HG03175 (cell line): ENCODE data around the gene HMOX2.

Experiments used
- ATAC-seq: cut with Tn5 transposase; IDR thresholded peaks from one replicate; pipeline ENCODE4 v1.9.1; 2021; ENCODE audit warnings: mild to moderate bottlenecking, moderate library complexity; ENCODE audit not compliant: unreplicated experiment

The HMOX2 gene

DNA sequence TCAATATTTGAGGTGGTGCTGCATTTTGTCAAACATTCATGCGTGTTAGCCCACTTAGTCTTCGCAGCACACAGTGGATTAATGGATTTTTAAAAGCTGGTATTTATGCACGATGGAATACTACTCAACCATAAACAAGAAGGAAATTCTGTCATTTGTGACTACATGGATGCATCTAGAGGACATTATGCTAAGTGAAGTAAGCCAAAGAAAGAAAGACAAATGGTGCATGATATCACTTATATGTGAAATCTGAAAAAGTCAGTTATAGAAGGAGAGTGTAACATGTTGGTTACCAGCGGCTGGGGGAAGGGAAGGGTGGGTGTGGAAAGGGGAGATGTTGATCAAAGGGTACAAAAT is 23.0 kb downstream of the HMOX2 start:
- ATAC-seq = no peak

DNA sequence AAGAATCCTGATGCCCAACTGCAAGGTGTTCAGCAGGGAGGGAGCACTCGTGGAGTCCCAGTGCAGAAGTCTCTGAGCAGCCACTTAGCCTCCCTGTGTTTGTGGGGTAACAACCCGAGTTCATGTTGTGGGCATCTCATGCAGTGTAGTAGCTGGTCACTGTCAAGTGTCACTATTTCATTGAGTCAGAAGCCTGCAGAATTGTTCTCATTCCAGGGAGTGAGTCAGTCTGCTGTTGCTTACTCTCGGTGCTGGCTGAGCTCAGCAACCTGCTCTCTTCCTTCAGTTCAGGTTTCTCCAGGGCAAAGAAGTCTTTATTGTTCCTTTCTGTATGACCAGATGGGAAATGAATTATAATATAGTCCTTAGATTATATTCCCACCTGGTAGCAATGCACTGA is 24.1 kb downstream of the HMOX2 start:
- no peak for ATAC-seq

DNA sequence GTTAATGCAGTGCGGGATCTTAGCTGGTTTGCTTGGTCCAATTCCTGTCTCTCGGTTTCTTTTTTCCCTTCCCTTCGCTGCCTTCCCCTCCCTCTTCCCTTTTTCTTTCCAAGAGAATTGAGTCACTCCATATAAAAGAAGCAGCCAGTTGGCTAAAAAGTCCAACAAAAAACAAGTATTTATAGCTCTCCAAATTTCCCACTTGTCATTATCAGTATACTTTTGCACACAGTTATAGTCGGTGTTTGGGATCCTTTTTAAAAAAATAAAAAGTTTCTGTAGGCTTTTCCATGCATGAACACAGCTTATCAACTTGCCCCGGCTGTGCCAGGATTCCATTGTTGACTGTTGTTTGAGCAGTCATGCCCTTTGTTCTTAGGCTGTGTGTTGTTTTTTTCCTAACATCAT is 24.9 kb downstream of the HMOX2 start:
- no peak for ATAC-seq

DNA sequence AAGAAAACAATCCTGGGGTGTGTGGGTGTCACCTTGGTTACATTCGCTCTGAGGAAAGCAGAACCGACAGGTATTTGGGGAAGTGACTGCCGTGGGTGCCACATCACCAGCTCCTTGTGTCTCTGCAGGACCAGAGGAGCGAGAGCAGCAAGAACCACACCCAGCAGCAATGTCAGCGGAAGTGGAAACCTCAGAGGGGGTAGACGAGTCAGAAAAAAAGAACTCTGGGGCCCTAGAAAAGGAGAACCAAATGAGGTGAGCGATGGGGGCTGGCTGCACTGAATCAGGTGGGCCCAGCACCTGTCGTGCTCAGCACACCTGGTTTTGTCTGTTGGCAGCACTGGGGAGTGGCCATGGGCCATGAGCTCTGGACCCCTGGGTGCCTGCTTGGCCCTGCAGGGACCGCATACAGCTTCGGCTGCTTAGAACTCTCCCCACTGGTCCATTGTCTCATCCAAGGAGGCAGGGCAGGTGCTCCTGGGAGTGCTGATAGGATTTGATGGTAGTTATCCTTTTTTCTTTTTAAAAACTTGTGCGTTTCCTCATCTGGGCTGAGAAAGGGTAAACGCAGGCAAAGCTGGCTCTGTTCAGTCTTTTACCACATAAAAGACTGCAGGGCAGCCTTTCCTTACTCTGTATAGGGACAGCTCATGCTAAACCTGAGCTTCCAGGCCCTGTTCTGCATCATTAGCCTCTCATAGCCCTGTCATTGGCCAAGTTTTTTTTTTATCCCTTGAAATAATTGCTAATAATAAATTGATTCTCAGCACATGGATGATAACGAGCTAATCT is 29.4 kb downstream of the HMOX2 start:
- ATAC-seq = peak; percentile 84

DNA sequence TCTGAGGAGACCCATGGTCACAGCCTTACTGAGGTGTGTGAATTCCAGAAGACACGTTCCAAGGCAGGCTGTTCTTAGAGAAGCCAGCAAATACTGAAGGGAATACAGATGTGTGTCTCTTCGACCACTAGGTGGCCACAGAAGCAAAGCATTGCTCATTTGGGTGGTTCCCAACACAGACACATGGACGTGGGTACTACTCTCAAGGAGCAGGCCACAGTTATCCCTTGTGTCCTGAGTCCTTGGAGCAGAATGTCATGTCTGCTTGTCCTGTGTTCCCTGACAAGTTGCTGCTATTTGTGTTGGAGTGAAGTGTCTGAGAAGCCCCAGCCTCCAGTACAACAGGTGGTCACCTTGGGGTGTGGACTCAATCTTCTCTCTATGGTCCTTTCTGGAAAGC is 30.3 kb downstream of the HMOX2 start:
- peak; percentile 48 for ATAC-seq

DNA sequence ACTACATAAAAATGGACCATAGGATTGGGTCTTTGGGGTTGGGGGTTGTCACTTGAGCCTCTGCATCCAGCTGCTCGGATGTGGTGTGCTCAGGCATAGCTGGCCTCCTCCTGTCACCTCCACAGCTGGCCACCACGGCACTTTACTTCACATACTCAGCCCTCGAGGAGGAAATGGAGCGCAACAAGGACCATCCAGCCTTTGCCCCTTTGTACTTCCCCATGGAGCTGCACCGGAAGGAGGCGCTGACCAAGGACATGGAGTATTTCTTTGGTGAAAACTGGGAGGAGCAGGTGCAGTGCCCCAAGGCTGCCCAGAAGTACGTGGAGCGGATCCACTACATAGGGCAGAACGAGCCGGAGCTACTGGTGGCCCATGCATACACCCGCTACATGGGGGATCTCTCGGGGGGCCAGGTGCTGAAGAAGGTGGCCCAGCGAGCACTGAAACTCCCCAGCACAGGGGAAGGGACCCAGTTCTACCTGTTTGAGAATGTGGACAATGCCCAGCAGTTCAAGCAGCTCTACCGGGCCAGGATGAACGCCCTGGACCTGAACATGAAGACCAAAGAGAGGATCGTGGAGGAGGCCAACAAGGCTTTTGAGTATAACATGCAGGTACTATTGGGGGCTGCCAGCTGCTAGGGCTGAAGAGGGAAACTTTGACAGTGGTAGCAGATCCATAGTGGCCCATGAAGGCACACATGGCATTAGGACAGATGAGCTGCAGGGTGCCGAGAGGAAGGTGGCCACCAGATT is 31.6 kb downstream of the HMOX2 start:
- ATAC-seq = no peak

DNA sequence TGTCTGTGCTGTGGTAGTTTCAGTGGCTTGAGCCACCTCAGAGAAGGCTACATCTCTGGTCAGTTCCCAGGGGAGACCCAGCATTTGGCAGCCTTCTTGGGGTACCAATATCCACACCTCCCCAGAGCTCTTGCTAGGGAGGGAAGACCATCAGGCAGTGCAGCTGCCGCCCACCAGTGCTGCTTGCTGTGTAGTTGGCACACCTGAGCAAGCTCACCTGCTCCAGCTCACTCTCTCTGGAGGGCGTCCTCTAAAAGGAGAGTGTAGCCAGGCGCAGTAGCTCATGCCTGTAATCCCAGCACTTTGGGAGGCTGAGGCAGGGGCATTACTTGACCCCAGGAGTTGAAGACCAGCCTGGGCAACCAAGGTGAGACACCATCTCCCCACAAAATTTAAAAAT is 32.6 kb downstream of the HMOX2 start:
- ATAC-seq = no peak

DNA sequence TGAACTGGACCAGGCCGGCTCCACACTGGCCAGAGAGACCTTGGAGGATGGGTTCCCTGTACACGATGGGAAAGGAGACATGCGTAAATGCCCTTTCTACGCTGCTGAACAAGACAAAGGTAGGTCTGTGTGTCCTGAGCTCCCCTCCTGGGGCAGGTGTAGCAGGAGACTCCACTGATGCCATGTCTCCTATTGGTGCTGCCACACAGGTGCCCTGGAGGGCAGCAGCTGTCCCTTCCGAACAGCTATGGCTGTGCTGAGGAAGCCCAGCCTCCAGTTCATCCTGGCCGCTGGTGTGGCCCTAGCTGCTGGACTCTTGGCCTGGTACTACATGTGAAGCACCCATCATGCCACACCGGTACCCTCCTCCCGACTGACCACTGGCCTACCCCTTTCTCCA is 33.2 kb downstream of the HMOX2 start:
- ATAC-seq = no peak

DNA sequence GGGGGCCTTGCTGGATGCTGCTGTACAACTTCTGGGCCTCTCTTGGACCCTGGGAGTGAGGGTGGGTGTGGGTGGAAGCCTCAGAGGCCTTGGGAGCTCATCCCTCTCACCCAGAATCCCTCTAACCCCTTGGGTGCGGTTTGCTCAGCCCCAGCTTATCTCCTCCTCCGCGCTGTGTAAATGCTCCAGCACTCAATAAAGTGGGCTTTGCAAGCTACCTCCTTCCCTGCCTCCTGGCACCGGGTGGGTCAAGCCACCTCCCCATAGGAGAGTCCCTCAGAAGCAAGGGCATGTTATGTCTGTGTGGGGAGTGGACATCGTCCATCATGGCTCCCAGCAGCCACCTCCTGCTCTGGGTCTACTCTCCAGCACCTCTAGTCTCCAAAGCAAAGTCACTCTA is 33.9 kb downstream of the HMOX2 start:
- no peak for ATAC-seq

DNA sequence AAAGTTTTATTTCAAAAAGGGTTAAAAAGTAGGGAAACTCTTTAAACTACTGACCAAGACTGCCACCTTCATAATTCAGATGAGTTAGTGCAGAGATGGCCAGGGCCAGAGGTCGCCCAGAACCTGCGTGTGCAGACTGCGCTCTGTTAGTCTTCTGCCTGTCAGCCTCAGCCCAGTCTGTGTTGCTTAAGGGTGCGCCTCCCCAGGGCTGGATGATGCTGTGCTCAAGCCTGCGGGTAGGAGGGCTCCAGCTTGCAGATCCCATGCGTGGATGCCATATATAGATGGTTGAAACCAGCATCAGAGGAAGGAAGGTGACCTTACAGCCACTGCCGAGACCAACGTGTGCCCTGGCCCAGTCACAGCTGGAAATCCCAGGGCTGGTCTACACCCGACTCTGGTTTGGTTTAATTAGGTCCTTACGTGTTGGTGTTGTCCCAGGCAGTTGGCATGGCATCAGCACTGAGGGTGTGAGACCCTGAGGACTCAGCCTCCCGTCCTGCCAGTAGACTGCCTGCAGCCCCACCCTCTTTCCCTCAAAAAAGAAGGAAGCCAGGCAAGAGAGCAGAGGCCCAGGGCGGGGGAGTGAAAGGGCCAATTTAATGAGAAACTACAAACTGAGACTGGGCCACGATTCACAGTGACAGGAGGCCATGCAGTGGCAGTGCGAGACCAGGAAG is 34.7 kb downstream of the HMOX2 start:
- no peak for ATAC-seq

DNA sequence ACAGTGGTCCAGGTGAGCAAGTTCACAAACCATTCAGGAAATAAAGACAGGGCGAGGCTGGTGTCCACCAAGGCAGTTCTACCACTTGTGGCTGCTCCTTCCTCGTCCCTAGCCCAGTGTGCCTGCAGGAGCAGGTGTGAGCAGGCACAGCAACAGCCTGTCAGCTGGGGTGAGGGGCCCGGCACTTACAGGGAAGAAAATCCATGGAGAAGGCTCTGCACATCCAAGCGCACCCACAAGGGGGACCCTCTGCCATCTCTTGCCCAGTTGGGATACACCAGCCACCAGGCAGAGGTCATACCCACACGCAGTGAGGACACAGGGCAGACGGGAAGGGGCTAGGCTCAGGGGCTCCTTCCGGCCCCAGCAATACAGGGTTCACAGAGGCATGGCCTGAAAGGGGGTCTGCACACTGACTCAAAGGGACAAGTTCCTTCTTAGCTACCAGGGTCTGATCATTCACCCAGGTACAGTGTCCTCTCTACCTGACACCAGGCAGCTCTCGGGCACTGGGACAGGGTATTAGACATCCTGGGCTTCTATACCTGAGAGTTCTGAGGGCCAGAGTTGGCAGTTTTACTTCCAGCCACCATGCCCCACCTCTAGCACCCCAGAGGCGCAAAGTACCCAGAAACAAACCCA is 35.4 kb downstream of the HMOX2 start:
- no peak for ATAC-seq

DNA sequence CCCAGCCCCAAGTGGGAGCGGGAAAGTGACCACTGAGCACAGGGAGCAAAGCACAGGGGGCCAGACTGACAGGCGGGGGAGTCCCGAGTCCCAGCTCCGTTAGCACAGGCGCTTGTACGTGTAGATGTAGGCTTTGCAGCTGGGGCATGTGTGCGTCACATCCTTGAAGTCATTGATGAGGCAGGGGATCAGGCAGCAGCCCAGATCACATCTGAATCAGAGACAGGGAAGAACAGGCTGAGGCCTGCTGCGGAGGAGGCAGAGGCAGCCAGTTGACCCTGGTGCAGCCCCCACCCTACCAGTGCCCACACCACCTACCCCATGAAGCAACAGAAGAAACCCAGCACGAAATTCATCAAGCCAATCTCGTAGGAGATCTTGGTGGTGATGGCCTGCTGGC is 36.3 kb downstream of the HMOX2 start:
- ATAC-seq = no peak

DNA sequence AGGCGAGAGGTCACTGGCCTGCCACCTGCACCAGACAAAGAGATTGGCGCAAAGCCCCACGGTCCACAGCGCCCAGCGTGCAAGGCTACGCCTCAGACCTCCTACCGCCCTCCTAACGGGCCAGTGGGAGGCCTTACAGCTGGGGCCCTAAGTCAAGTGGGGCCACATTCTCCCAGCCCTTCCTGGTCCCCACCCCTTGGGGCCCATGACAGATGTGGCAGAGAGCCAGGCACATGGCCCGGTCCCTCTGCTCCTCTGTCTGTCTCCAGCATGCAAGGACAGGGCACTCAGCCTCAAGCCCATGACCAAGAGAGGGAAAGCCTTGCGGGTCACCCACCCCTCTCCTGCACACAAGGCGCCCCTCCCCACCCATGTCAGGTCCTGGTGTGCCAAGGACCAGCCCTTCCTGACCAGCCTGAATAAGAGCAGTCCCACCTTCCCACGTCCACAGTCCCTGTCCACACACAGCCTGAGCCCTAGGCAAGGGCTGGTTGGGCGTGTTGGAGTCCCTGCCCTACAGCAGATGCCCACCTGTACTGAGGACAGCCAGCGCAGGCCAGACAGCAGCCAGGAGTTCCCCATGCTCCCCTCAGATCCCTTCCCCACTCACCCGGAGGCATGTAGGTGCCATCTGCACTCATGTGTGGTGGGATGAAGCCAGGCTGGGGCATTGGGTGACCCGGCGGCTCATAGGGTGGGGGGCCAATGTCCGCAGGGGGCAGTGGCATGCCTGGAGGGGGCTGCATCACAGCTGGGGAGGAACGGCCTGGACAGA is 37.1 kb downstream of the HMOX2 start:
- ATAC-seq = no peak

DNA sequence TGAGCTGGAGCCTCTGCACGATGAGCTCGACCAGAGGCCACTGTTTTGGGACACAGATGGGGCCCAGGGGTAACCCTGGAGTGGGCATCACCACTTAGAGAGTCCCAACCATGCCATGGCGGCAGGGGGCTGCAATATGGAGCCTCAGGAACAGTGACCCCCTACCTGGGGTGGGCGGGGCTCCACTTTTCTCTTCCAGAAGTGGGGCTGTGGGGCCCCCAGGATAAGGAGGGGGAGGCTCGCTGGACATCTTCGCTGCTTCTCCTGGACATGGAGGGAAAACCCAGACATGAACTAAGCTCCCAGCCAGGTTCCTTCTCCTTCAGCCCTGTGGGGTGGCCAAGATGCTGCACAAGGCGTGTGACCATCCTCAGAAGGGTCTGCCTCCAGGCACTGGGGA is 37.7 kb downstream of the HMOX2 start:
- no peak for ATAC-seq

DNA sequence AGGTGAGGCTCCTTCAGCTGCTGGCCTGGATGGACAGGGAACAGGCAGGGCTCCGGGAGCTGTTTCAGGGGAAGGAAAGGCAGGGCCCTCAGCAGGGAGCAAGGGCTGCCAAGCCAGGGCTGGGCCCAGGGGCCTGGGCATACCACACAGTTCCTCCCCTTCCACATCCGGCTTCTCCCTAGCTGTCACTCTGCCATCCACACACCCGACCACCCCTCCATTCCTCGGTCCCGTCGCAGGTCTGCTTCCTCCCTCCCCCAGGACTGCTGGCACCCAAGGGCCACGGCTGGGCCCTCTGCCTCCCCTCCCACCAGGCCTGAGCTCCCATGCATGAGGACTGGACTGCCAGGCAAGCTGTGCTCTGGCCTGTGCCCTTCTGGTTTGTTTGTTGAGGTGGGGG is 38.4 kb downstream of the HMOX2 start:
- ATAC-seq = no peak

DNA sequence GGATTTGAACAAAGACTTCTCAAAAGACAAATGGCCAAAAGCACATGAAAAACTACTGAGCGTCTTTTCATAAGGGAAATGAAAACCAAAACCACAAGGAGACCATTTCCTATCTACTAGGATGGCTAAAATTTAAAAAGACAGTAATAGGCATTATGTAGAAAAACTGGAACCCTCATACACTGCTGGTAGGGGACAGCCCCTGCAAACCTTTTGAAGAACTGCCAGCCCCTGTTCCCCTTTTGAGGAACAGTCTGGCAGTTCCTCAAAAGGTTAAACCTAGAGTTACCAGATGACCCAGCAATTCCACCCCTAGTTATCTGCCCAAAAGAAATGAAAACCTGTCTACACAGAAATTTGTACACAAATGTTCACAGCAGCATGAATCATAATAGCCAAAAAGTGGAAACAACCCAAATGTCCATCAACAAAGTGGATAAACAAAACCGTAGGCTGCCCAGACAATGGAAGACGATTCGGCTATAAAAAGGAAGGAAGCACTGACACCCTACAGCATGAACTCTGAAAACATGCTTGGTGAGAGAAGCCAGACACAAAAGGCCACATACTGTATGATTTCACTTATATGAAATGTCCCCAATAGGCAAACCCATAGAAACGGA is 39.5 kb downstream of the HMOX2 start:
- ATAC-seq = peak; percentile 57

DNA sequence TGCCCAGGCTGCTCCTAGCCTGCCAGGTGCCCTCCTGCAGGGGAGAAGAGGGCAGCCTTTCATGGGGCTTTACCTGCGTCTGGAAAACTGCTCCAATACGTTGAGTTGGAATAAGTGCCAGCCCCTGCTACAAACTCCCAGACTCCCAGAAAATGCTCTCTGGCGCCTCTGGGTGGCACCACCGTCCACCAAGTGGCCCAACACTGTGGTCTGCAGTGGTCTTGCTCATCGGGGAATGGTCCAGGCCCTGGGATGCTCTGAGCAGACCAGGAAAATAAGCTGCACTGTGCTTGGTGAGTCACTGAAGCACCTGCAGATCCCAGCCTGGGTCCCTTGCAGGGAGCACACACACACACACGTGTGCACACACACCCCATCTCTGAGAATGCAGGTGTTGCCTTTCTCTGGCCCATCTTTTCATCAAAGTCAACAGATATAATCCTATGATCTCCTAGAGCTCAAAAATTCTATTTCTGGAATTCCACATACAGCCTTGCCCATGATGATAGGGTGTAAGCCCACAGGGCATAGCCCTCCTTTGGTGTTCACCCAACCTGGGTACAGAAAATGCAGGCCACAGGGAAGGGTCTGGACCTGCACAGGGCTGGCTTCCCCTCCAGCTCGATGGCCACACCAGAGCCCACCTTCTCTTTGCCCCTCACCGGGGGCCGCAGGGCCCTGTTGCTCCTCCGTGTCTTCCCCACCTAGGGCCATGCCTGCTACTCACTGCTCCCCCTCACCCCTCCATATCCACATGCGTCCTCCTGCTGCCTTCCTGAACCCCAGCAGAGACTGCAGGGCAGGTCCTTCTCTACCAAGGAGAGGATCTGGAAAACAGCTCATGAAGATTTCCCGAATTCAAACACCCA is 41.8 kb downstream of the HMOX2 start:
- no peak for ATAC-seq

DNA sequence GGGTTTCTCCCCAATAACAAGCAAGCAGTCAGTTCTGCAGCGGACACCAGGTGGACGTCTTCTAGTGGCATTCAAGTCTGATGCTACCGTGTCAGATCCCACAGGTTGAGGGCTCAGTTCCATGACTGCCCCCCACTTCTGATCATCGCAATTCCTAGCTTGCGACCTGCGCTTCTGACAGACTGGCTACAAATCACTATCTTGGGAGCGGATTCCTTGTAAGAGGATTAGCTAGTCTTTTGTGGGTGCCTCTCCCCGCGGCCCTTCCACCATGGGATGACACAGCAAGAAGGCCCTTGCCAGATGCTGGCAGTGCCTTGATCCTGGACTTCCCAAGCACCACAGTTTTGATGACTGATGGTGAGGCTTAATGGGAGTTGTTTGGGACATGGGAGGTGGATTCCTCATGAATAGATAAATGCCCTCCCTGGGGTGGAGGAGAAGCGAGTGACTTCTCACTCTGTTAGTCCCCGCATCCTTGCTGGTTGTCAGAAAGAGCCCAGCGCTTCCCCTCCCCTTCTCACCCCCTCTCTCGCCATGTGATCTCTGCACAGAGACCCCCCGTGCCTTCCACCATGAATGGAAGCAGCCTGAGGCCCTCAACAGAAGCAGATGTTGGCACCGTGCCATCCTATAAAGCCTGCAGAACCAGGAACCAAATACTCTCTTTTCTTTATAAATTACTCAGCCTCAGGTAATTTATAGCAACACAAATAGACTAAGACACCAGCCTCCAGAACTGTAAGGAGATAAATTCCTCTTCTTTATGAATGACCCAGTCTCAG is 43.3 kb downstream of the HMOX2 start:
- ATAC-seq = no peak

DNA sequence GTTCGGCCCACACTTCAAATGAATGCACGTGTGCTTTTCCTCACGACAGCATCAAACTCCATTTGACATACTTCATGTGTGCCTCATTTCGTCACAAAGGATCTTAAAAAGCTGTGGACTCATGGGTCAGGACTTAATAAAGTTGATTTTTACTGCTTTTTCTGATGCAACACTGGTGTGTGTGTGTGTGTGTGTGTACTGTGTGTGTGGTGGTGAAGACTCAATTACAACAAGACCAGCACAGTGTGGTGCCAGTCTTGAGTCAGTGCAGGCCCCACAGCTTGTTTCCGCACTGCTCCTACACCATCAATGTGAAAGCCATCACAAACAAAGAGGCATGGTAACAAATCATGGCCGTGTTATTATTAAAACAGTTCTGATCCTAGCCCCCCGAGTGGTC is 44.7 kb downstream of the HMOX2 start:
- no peak for ATAC-seq
